ENCODE data around the gene TBC1D22B. TPM values are rescaled to one million over a fixed set of nuclear protein-coding genes. Genes with fewer than 3 reads are reported as not detected.

The TBC1D22B gene
- total and polyA plus RNA-seq, 2 of the 13 experiments (the other 11 are each of a cell fraction or from before 2014, with no cell fraction given) = 9.7 to 12.9 TPM

GRCh38 chr6:37369321-37370201 lies 112.0 kb downstream of the TBC1D22B start (continued):
- peak; percentile 36; the same call in 1 of the 2 replicates for TF ChIP-seq ZBTB33 (CRISPR knock-in tag; IDR thresholded peaks at IDR 0.05)
- no peak for TF ChIP-seq BRF2 (CRISPR knock-in tag; IDR thresholded peaks at IDR 0.05)
- TF ChIP-seq ZXDC (CRISPR knock-in tag; IDR thresholded peaks at IDR 0.05) = no peak
- peak; percentile 36; the same call in 1 of the 2 replicates for TF ChIP-seq KLF11 (CRISPR knock-in tag; IDR thresholded peaks at IDR 0.05)
- no peak for TF ChIP-seq FOXM1 (CRISPR knock-in tag; IDR thresholded peaks at IDR 0.05)
- no peak for TF ChIP-seq PAF1 (CRISPR knock-in tag; IDR thresholded peaks at IDR 0.05)
- TF ChIP-seq YEATS2 (CRISPR knock-in tag; IDR thresholded peaks at IDR 0.05; ENCODE audit: borderline replicate concordance) = no peak; the same call in 1 of the 2 replicates
- no peak for TF ChIP-seq NFRKB (IDR thresholded peaks at IDR 0.05)
- TF ChIP-seq ZNF333 (CRISPR knock-in tag; IDR thresholded peaks at IDR 0.05; ENCODE audit: borderline replicate concordance) = no peak
- no peak for TF ChIP-seq ZNF318 (CRISPR knock-in tag; IDR thresholded peaks at IDR 0.05)
- TF ChIP-seq ZNF878 (CRISPR knock-in tag; IDR thresholded peaks at IDR 0.05) = no peak
- no peak for TF ChIP-seq ZNF18 (CRISPR knock-in tag; IDR thresholded peaks at IDR 0.05; ENCODE audit: insufficient replicate concordance)

All from HepG2 (cell line).